ENCODE data around the gene KIF16B.
"Not testable (repeated sequence)": the region's sequence is repeated elsewhere in the genome, so short reads cannot be mapped to it uniquely, and the experiment has no call there.

The KIF16B gene

DNA sequence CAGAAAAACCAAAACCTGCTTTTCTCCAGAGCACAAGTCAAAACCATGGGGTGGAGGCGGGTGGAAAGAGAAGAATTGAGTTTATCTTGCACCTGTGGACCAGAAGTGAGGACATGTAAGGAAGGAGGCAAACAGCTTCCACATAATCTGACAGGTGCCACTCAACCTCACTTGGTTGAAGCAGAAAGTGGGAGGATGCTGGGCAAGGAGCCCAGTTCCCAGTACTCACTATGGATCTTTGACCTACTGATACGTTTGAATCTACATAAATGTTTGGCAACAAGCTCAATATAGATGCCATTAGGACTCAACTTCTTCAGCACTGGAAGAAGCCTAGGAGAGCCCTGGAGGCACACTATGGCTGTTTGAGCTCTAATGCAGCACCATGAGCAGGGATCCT, 285.5 kb downstream of the KIF16B start:
- no peak for DNase-seq (ENCODE audit: low spot score)

DNA sequence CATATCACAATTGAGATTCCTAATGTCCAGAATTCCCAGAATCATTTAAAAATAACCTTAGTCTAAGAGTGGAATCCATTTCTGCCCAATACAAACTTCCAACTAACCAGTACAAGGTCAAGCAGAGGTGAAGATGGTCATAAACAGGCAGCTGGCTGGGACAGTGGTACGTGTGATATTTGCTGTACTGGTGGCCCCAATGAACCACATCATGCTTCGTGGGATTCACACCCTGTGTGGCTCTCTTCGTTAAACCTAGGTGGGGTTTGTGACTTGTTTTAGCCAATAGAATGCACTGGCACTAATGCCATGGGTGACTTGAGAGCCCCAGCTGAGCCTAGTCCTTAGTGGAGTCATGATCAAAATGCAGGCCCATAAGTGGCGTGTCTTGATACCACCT, 286.6 kb downstream of the KIF16B start:
- no peak for DNase-seq (ENCODE audit: low spot score)

DNA sequence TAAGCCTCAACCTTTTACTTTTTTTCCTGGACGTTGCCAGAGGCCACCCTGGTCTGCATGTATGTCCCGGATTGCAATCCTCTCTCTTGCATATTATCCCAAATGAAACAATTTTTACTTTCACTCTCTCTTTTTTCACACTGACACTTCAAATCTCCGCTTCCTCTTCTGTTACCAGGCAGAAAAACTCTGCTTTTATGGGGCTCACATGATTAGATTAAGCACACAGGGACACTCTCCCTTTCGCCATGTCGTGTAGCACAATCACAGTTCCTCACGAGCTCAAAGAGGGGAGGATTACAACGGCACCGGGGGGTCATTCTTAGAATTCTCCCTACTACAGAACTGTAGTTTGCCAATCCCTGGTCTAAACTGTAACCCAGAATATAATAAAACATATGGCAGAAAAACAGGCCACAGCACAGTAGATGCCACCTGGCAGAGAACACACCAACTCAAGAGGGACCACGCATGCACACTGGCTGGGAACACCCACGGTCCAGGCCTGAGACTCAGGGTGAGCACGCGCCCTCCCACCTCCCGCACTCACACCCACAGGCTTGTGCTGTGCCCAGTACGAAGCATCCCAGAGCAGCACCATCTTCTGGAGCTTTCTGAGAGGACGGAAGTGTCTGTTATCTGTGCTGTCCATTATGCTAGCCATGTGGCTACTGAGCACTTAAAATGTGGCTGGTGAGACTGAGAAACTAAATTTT, 288.7 kb downstream of the KIF16B start:
- no peak for DNase-seq (ENCODE audit: low spot score)

DNA sequence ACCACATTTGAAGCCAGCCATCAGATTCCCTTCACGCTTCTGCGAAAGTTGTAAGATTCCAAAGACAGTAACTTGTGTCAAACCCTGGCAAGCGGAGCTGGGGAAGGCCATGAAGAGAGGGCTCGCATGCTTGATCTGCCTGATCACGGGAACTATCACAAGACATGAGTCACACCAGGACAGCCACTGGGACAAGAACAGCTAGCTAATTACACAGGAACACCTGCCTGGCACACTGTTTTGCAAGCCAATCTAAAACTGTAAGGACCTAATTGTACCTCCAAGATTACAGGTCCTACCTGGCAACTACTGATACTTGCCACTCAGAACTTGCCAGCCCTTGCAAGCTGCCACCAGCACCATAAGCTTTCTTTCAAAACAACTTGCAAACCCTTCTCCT, 289.3 kb downstream of the KIF16B start:
- no peak for DNase-seq (ENCODE audit: low spot score)

DNA sequence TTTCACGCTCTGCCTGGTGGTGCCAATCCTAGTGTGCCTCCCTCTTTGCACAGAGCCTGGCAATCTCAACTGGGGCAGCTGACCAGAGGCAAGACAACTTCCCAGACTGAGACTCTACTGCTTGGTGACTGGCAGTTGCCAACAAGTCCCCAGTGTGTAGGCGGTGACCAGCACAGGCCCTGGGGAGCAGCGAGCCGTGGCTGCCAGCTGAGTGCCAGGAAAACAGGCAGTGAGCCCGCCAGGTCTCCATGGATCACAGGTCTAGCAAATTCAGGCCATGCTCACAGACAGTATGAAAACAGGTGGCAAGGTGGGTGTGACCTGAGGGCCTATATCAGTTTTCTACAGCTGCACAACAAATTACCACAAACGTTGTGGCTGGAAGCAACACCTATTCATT, 289.9 kb downstream of the KIF16B start:
- no peak for DNase-seq (ENCODE audit: low spot score)

DNA sequence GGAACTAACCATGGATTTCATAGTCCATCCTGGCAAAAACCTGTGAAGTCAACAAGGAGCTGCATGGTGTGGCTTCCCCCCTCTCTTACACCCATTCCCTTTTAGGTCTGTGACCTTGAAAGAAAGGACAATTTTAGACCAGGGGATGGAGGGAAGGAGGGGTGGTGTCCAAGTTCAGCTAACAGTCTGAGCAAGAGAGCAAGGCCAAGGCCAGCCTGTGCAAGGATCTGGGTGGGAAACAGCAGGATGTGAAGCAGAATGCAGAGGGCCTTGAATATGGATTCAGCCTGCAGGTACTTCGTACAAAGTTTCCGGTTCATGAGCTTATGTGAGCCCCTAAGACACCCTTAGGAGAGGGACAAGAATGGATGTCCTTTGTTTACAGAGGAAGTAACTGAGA, 293.0 kb downstream of the KIF16B start:
- DNase-seq (ENCODE audit: low spot score), result no peak

DNA sequence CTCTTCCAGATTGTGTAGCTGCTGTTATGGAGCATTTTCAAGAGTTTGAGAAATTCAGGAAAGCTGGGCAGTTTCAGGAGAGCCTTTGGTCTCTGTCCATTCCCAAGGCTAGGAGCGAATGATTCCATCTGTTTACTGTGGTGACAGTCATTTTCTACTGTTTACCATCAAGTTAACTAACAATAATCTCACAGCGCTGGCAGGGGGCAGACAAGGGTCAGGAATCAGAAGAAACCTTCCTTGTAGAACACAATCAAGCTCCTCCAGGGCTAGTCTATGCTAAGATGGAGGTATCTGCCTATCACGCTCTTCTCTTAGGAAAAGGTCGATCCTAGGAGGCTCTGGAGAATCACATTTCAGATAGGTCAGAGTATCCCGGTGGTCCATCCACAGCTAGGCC, 293.9 kb downstream of the KIF16B start:
- DNase-seq (ENCODE audit: low spot score), result no peak

DNA sequence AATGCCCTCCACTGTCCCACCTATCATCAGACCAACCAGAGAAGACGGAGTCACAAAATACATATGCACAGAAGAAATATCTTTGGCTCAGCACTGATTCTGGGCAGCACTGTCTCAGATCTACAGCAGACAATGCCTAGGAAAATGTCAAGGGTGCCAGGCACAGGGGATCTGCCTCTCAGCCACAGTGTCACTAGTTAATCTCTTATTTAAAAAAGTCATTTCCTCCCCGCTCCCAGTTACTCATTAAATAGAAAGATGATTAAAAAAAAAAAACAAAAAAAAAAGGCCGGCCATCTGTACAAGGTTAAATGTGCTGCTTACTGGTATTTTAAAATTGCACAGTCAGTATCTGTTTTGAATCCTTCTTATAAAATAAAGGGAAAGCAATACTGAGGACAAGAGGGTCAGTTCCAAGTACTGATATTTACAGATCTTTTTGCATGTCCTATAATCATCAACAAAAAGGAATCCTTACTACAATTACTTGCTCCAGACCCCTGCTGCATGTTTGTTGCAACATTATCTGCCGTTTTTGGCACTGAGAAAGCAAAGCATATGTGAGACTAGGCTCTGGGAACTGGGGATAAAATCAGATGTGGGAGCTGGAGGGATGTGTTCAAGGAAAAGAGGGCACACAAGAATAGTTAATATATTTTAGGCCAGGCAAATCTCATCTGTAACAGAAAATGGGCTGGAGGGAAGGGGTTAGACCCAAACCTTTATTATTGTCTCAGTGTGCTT, 299.3 kb downstream of the KIF16B start:
- DNase-seq (ENCODE audit: low spot score), result no peak

DNA sequence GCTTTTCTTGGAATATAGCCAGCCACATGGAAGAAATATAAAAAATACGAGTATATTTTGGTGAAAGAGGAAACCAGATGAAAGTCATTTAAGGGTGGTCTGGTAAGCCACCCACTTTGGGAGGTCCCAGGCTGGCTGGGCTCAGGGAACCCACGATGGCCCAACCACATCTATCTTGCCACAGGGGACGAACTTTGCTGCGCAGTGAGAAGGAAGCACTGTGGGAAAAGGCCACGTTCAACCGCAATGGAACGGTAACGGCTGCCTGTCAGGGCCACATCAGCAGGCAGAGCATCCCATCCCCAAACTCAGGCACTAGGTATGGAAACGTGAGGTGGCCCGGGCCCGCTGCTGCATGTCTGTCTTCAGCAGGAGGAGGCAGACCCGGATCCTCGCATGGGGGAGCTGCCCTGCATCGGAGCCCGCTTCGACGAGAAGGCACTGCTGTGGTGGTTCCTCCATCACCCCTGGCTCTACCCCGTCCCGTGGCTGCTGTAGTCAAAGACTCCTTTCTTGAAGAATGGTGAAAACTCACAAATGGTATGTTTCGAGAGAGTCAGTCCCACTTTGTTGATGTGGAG, 300.4 kb downstream of the KIF16B start:
- DNase-seq (ENCODE audit: low spot score), result no peak

DNA sequence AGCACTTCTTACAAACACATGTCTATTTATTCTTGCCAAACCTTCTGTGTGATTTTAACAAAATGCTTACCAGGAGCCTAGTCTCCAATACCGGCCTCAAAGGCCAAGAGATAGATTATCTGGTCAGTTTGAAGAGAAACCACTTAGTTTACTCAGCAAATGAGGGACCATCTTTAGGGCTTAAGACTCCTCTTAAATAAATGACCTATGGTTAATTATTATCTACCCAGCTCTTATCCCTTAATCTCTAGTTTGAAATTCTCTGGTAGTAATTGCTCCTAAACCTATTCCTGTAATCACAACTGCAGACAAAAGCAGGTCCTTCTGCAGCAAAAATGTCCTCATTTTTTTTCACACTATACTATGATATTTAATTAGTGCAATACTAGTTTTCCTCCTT, 301.8 kb downstream of the KIF16B start:
- no peak for DNase-seq (ENCODE audit: low spot score)

DNA sequence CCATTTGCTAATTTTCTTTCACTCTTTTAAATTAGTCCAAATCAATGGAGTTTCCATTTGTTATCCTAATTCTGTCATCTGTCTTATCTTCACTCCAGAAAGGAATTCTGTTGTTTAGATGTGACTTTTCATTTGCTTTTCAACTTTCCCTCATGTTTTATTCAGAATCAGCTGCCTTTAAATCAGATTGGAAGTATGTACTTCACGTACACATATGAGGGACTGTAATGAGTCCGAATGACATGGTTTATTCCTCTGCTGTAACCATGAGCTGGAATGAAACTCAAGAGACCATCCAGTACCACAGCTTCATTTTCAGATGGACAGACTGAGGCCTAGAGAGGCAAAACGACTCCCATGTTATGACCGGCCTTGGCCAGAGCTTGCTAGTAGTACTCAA, 302.3 kb downstream of the KIF16B start:
- no peak for DNase-seq (ENCODE audit: low spot score)

DNA sequence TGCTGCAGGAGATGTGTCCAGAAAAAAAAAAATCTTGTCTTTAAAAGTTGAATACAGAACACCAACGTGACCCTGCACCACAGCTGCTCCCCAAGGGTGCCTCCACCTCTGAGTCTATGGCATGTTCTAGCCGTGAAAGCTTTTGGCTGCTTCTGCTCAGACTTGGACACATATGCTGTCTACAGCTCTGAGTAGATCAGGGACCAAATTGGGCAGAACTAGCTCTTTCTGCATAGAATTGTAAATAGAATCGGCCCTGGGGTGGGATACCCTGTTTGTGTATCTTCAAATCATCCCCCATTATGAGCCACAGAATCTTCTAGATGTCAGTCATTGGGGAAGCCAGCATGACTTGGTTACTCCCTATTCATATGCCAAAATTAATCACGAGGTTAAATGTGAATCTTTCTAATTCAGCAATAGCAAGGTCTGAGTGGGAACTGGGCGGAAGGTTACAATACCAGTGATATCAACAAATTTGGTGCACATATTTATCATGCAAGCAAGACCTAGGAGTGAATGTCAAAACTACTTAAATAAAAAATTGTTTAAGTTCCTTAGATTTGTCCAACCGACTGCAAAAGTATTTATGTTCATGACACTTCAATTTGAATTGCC, 302.8 kb downstream of the KIF16B start:
- DNase-seq (ENCODE audit: low spot score), result no peak

DNA sequence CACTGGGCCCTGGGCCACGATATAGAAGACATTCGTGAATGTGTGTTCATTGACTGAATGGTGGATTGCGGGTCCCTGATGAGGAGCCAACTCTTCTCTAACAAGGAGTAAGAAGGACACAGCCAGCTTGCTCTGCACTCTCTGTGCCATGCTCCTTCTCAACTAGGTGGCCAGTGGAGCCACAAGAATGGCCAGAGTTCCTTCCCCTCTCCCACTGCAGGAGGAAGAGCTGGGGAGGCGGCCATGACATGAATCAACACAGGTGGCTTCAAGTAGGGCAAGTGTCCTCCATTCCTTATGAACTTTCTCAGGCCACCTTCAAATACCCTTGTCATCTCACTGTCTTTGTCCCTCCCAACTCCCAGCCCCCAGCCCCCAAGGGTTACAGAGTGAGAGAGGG, 305.7 kb downstream of the KIF16B start:
- DNase-seq (ENCODE audit: low spot score), result no peak

DNA sequence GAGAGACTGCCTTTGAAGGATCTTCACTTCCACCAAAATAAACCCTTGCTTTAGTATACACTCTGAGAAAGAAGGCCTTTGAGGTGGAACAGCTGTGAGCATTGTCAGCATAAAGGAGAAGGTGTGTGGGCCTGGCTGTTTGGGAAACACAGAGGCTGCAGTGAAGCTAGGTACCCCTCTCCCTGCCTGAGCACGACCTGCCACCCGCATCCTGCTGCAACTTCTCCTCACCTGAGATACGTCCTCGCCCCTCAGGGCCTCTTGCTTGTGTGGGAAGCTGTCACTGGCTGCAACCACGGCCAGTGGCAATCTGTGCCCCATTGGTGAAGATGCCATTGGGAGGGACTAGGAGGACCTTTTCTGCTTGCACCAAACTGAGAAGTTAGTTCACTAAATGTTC, 307.9 kb downstream of the KIF16B start:
- DNase-seq (ENCODE audit: low spot score), result no peak

DNA sequence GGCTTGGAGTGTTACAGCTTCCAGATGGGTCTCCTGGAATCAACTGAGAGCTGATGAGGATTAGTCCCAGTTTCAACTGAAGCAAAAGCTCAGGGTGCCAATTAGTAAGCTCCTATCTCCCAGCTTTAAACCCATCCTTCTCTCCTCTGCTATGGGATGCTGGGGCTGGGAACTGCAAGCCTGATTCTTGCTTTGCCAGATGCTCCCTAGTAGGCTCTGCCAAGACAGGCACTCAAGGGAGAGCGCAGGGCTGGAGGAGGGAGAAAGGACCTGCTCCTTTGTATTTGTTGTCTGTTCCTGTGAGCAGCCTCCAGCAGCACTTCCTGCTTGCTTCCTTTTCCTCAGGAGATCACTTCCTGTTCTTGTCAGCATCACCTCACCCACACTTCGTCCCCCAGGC, 309.7 kb downstream of the KIF16B start:
- no peak for DNase-seq (ENCODE audit: low spot score)

DNA sequence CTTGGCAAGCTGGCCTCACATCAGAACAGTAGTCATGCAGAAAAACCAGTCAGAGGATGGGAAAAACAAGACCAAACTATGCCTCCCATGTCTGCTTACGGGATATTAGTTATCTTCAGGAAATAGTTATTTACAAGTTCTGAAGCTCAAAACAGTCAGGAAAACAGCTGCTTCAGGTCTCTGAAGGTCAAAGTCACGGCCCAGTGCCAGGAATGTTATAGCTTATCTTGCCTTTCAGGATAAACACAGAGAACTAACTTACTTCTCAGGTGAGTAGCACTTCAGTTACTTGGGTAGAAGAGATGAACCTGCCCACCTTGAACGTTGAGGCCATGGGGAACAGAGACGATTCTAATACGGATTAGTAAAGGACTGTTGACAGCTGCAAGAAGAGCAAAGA, 310.7 kb downstream of the KIF16B start:
- DNase-seq (ENCODE audit: low spot score), result no peak

DNA sequence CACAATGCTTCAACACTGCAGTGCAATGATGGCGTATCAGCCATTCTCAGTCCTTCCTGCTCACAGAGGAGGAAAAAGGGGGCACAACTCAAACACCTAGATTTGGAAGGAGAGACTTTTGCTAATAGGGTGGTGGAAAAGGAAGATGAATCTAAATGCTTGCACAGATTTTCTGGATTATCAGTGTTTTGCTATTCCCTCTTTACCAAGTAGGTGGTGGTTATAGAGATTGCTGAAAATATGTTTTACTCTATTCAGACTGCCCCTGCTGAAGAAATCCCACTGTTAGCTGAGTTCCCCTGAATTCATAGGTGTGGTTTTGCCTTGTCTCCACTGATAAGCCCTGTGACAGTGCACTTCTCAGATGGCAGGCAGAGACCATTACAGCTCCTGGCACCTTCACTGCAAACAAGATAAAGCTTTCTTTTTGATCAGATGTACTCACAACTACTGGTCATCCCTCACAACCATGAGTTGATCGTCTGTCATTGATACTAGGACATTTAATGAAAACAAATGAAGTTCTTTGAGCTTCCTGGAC, 311.4 kb downstream of the KIF16B start:
- no peak for DNase-seq (ENCODE audit: low spot score)

DNA sequence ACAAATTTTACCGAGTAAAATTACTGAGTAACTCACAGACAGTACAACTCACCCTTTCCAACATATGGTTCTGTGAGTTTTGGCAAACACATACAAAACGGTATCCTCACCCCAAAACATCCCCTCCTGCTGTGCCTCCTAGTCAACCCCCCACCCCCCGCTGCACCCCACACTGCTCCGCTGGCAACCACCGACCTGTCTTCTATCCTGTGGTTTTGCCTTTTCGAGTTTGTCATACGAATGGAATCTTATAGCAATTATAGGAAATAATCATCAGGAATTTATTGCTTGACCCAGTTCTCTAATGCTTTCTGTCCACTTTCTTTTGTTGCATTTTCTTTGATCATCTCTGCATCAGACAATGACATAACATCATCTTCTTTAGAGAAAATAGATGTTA, 312.3 kb downstream of the KIF16B start:
- no peak for DNase-seq (ENCODE audit: low spot score)

DNA sequence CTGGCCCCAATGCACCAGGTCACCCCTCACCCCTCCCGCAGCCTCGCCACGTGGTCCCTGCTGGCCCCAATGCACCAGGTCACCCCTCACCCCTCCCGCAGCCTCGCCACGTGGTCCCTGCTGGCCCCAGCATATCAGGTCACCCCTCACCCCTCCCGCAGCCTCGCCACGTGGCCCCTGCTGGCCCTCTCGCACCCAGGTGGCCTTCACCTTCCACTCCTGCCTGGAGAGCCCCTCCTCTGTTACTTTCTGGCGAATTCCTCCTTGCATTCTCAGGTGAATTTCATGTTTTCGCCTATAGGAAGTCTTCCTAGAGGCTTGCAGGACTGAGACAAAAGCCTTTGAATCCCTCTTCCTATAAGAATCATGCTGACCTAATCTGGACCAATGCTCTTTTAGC, 313.1 kb downstream of the KIF16B start:
- not testable (repeated sequence) for DNase-seq (ENCODE audit: low spot score)

DNA sequence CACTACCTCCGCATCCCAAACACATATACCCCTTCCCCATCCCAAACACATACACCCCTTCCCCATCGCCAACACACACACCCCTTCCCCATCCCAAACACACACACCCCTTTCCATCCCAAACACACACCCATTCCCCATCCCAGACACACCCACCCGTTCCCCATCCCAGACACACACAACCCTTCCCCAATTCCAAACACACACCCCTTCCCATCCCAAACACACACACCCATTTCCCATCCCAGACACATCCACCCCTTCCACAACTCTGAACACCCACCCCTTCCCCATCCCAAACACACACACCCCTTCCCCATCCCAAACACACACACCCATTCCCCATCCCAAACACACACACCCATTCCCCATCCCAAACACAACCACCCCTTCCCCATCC, 314.5 kb downstream of the KIF16B start:
- no peak for DNase-seq (ENCODE audit: low spot score)

DNA sequence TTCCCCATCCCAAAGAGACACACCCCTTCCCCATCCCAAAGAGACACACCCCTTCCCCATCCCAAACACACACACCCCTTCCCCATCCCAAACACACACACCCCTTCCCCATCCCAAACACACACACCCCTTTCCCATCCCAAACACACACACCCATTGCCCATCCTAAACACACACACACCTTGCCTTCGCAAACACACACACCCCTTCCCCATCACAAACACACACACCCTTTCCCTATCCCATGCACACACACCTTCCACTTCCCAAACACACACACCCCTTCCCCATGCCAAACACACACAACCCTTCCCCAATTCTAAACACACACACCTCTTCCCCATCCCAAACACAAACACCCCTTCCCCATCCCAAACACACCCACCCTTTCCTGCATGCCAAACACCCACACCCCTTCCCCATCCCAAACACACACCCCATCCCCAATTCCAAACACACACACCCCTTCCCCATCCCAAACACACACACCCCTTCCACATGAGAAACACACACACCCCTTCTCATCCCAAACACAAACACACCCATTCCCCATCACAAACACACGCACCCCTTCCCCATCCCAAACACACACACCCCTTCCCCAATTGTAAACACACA, 315.3 kb downstream of the KIF16B start:
- no peak for DNase-seq (ENCODE audit: low spot score)

DNA sequence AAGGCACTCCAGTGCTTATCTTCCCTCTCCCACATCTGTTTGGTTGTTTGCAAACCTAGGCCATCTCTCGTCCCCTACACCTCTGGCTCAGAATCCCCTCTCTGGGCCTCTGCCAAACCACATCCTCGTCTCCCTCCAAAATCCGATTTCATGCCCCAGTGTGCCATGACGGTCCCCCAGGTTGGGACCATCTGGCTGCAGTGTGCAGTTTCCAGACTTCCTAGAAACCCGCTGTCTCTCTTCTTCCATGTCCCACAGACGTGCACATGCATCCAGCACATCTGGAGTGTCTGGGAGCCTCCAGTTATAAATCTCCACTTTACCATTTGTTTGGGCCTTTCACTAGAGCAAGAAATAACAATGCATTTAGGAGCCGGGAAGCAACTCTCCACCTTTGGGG, 316.2 kb downstream of the KIF16B start:
- no peak for DNase-seq (ENCODE audit: low spot score)
